GM12892 (cell line): ENCODE results near the gene OR7G1.

Experiments
- POLR2A ChIP-seq: IDR thresholded peaks from 2 replicates; pipeline ENCODE4 v1.6.1; 2011; ENCODE audit warnings: low read depth, low read length, control low read depth
- POLR2AphosphoS5 ChIP-seq: IDR thresholded peaks from 2 replicates; pipeline ENCODE4 v1.6.1; 2011; ENCODE audit warnings: low read depth, low read length, control low read depth
- TAF1 ChIP-seq: IDR thresholded peaks from 2 replicates; pipeline ENCODE4 v1.6.1; 2011; ENCODE audit warnings: low read depth, mild to moderate bottlenecking, control low read depth, low read length, borderline replicate concordance

DNA sequence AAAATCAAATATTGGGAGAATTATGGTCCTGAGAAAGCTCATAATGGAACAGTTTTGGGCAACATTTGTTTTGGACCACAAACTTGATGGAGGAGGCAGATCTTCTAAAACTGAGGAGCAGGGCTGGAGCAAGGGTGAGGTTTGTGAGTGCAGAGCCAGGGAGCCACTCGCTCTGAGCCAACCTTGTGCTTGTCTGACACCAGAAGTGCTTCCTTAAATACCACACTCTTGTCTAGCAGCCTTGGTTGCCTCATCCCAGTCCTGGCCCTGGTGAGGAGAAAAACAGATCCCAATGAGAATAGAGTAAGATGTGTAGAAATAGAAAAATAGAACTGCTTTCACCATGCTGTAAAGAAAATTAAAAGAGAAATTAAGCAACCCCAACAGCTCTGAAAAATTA lies 31.3 kb upstream of the OR7G1 start:
- TF ChIP-seq POLR2A (no peak), POLR2AphosphoS5 (no peak), TAF1 (no peak)
